Daoy (cell line): ENCODE data around the gene ADAMTS2. TPM values are rescaled to one million over a fixed set of nuclear protein-coding genes. Genes with fewer than 3 reads are reported as not detected.
"Not testable (repeated sequence)": the region's sequence is repeated elsewhere in the genome, so short reads cannot be mapped to it uniquely, and the experiment has no call there.

Source experiments
- DNase-seq: peaks from one replicate; pipeline ENCODE4 v3.0.0-alpha.2; 2015; ENCODE audit warnings: low read depth
- total RNA-seq: library from RNA; depleted of rRNA; stranded (reverse); fragments of >200 nt; shearing (Covaris generic); gene quantifications from 2 replicates; pipeline ENCODE4 v1.2.3, GENCODE V29; 2014; rRNA removed

ADAMTS2 gene
- total RNA-seq, 1 experiment from 2014 or later, result 0.46 TPM

DNA sequence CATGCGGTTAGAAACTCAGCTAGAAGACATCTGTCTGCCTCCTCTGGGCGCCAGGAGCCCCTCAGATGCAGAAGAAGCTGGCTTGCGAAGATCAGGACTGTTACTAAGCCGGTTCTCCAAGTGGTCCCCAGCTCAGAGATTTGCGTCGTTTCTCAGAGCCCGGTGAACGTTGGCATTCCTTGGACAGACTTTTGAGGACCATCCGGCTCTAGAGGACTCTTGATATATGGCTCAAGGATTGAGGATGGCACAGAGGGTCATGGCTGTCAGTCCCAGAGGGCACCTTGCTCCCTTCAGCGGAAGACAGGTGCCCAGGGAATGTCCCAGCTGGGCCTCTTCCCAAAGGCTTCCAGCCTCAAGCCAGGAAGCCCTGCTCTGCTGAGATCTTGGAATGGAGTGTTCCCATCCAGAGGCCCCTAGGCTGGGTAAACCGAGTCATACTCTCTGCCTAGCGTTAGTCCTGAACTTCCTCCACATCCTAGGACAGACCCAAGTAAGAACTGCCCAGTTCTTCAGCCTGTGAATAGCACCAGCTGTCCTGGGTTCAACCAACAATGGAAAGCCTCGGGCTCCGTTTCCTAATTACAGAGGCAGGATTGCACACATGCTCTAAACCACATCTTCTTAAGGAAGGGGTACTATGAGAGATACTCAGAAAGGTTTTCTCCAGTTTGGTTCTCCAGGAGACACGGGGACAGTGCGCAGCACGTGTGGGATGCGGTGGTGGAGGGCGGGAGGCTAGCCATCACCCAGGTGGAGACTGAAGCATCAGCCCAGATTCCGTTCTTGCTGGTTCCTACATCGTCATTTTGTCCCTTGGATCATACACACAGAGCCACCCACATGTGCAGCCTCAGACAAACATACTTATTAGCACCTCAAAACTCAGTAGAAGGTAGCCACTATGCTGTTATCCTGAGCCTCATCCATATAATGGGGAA, 233.7 kb downstream of the ADAMTS2 start:
- no peak for DNase-seq

DNA sequence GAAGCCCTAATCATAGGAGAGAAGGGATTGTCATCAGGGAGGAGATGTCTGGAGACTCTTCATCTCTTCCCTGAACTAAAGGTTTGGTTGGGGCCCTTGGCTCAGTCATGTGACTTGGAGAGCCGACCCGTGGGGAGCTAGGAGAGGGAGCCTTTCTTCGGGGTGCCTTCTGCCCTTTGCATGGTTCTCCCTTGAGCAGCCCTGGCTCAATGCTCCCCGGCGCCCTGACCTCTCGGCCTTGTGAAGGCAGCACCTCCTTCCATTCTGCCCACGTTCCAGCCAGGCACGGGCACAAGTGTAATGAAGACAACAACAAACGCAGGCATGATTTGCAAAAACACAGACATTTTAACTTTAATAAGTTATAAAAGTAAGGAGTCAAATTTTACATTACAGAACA, 234.7 kb downstream of the ADAMTS2 start:
- no peak for DNase-seq

DNA sequence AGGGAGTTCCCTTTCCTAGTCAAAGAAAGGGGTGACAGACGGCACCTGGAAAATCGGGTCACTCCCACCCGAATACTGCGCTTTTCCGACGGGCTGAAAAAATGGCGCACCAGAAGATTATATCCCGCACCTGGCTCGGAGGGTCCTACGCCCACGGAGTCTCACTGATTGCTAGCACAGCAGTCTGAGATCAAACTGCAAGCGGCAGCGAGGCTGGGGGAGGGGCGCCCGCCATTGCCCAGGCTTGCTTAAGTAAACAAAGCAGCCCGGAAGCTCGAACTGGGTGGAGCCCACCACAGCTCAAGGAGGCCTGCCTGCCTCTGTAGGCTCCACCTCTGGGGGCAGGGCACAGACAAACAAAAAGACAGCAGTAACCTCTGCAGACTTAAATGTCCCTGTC, 244.0 kb downstream of the ADAMTS2 start:
- DNase-seq, result not testable (repeated sequence)

DNA sequence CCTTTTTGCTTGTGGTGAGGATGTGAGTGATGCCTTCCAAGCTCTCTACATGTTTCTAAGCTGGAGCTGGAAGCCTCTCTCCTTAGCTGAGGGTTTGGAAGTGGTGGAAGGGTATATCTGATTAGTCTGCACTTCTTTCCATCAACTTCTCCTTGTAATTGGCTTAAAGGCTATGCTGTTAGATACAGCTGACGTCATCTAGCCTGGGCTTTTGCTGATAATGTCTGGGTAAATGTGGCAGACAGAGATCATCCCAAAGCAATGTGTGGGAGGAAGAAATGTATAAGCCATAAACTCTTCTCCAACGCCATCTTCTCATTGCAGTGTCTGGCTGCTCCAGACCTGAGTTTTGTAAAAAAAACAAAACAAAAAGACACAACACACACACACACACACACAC, 255.8 kb downstream of the ADAMTS2 start:
- no peak for DNase-seq

DNA sequence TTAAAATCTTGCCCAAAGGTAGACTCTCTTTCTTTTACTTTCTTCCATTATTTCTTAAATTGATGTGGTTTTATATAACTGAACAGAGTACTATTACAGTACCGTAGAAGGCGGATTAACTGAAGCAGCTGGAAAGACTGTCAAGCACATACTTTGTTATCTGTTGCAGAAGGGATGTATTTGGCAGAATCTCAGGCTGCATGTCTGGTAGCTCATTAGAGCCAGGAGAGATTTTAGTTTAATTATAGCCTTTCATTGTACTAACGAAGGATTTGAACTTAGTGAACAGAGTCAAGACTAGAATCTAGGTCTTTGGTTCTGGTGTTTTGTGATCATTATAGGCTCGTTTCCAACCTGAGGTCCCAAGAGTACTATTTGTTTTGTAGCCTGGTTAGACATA, 264.5 kb downstream of the ADAMTS2 start:
- no peak for DNase-seq

DNA sequence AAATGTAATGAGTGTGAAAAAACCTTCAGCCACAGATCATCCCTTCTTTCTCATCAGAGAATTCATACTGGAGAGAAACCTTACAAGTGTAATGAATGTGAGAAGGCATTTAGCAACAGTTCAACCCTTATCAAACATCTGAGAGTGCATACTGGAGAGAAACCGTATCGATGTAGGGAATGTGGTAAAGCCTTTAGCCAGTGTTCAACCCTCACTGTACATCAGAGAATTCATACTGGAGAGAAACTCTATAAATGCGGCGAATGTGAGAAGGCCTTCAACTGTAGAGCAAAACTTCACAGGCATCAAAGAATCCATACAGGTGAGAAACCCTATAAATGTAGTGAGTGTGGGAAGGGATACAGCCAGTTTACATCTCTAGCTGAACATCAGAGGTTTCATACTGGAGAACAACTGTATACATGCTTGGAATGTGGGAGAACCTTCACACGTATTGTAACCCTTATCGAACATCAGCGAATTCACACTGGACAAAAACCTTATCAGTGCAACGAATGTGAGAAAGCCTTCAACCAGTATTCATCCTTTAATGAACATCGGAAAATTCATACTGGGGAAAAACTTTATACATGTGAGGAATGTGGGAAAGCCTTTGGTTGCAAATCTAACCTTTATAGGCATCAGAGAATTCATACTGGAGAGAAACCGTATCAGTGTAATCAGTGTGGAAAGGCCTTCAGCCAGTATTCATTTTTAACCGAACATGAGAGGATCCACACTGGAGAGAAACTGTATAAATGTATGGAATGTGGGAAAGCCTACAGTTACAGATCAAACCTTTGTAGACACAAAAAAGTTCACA, 265.9 kb downstream of the ADAMTS2 start:
- DNase-seq, result no peak

DNA sequence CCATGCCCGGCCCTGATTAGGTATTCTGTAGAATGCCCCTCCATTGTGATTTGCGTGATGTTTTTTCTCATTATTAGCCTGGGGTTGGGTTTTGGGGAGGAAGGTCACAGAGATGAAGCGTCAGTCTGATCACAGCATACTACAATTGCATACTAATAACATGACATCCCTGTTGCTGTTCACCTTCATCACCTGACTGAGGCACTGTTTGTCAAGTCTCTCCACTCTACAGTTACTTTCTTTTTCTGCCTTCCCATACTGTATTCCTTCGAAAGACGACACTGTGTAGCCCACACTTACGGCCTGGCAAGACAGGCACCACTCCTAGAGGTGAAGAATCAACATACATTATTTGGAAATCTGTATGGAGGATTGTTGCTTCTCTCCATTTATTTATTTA, 279.6 kb downstream of the ADAMTS2 start:
- no peak for DNase-seq

DNA sequence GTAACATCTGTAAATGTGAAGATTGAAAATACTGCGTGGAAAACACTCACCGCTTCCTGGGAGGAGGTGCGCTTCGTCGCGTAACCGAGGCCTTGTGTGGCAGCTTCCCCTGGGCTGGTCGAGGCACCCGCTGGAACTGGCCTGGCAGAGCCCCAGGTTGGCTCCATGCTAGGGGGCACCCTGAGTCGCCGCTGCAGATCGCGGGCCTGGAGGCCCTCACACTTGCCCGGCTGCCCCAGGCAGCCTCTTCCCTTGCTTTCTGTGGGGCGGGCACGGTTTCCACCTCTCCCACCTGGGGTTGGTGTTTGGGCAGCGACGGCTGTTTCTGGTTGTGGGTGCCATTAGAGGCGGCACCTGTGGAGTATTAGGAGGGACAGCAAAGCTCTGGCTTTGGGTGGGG, 284.2 kb downstream of the ADAMTS2 start:
- DNase-seq, result no peak

Other genes starting within 250 kb of the ADAMTS2 start
- 33.4 and 43.8 TPM in 2 replicates for gene RUFY1, start 205.1 kb upstream of the ADAMTS2 start, total RNA-seq